Measurements from ENCODE around the gene LRRC58. TPM values are rescaled to one million over a fixed set of nuclear protein-coding genes. Genes with fewer than 3 reads are reported as not detected.
"Not testable (repeated sequence)": the region's sequence is repeated elsewhere in the genome, so short reads cannot be mapped to it uniquely, and the experiment has no call there.

Gene LRRC58
- total and polyA plus RNA-seq, 5 donors, result 4.6 to 14.6 (median 11.9) TPM

GRCh38 chr3:120300971-120301370 is 48.2 kb downstream of the LRRC58 start:
- no peak overlapping the region for H3K27ac ChIP-seq (ENCODE audit: low read length)
- 63% methylated on average over 3 of the region's 3 CpGs for WGBS
- no peak for ATAC-seq
- no peak for DNase-seq
- no peaks in the 10 kb centered on the region for H3K9me3 ChIP-seq (ENCODE audit: control insufficient read depth, low read length)
- H3K4me1 ChIP-seq (ENCODE audit: control insufficient read depth, insufficient read depth, low read length), result no peaks in the 10 kb centered on the region
- intact Hi-C loops (cut with DNase I), result no loop called here
- H3K4me3 ChIP-seq (ENCODE audit: low read length), result no peak overlapping the region
- no peaks in the 10 kb centered on the region for H3K27me3 ChIP-seq (ENCODE audit: control insufficient read depth, insufficient read depth)

- DNase-seq (no peak), ATAC-seq (no peak)
- H3K4me1 ChIP-seq (ENCODE audit: control insufficient read depth, insufficient read depth, low read length), result no peaks in the 10 kb centered on the region
- no peak overlapping the region for H3K4me3 ChIP-seq (ENCODE audit: low read length)
- intact Hi-C loops (cut with DNase I), result no loop called here
- H3K27ac ChIP-seq (ENCODE audit: low read length), result no peak overlapping the region
- no peaks in the 10 kb centered on the region for H3K9me3 ChIP-seq (ENCODE audit: control insufficient read depth, low read length)
- H3K27me3 ChIP-seq (ENCODE audit: control insufficient read depth, insufficient read depth), result no peaks in the 10 kb centered on the region
Measured at GRCh38 chr3:120299403-120299802, 49.8 kb downstream of the LRRC58 start.

GRCh38 chr3:120298996-120299395 is 50.2 kb downstream of the LRRC58 start:
- Histone ChIP-seq H3K4me3 (ENCODE audit: low read length) (no peak overlapping the region), H3K27ac (ENCODE audit: low read length) (no peak overlapping the region), H3K4me1 (ENCODE audit: control insufficient read depth, insufficient read depth, low read length) (no peaks in the 10 kb centered on the region), H3K27me3 (ENCODE audit: control insufficient read depth, insufficient read depth) (no peaks in the 10 kb centered on the region), H3K9me3 (ENCODE audit: control insufficient read depth, low read length) (no peaks in the 10 kb centered on the region)
- ATAC-seq (no peak), DNase-seq (no peak)
- intact Hi-C loops (cut with DNase I), result no loop called here

- H3K27ac ChIP-seq (ENCODE audit: low read length); H3K27me3 ChIP-seq (ENCODE audit: control insufficient read depth, insufficient read depth); H3K4me1 ChIP-seq (ENCODE audit: control insufficient read depth, insufficient read depth, low read length); H3K9me3 ChIP-seq (ENCODE audit: control insufficient read depth, low read length); ATAC-seq; H3K4me3 ChIP-seq (ENCODE audit: low read length); DNase-seq; intact Hi-C loops (cut with DNase I): not testable (repeated sequence)
- 71% methylated on average over 2 of the region's 2 CpGs for WGBS
Measured at GRCh38 chr3:120291552-120291951, 57.6 kb downstream of the LRRC58 start.

GRCh38 chr3:120289636-120290035 is 59.5 kb downstream of the LRRC58 start:
- no peak overlapping the region for H3K27ac ChIP-seq (ENCODE audit: low read length)
- no peaks in the 10 kb centered on the region for H3K9me3 ChIP-seq (ENCODE audit: control insufficient read depth, low read length)
- ATAC-seq (no peak), DNase-seq (no peak)
- intact Hi-C loops (cut with DNase I), result no loop called here
- WGBS, result 97% methylated on average over 16 of the region's 16 CpGs
- H3K4me3 ChIP-seq (ENCODE audit: low read length), result no peak overlapping the region
- no peaks in the 10 kb centered on the region for H3K4me1 ChIP-seq (ENCODE audit: control insufficient read depth, insufficient read depth, low read length)
- no peaks in the 10 kb centered on the region for H3K27me3 ChIP-seq (ENCODE audit: control insufficient read depth, insufficient read depth)

- H3K9me3 ChIP-seq (ENCODE audit: control insufficient read depth, low read length), result no peaks in the 10 kb centered on the region
- H3K27me3 ChIP-seq (ENCODE audit: control insufficient read depth, insufficient read depth), result no peaks in the 10 kb centered on the region
- DNase-seq, result no peak
- WGBS, result 43% methylated on average over 2 of the region's 2 CpGs
- no peak overlapping the region for H3K4me3 ChIP-seq (ENCODE audit: low read length)
- H3K4me1 ChIP-seq (ENCODE audit: control insufficient read depth, insufficient read depth, low read length), result no peaks in the 10 kb centered on the region
- no peak overlapping the region for H3K27ac ChIP-seq (ENCODE audit: low read length)
- no peak for ATAC-seq
- intact Hi-C loops (cut with DNase I), result no loop called here
Measured at GRCh38 chr3:120286465-120286864, 62.7 kb downstream of the LRRC58 start.

- WGBS, result 34% methylated on average over 15 of the region's 15 CpGs
Measured at GRCh38 chr3:120285508-120285841, 63.7 kb downstream of the LRRC58 start.

GRCh38 chr3:120284747-120285507 is 64.2 kb downstream of the LRRC58 start, which contains the start of gene GPR156:
TSS of gene GPR156 (minus strand) at chr3:120285222. CDS start at chr3:120244098, 41,124 bp downstream.
- WGBS, result 3% methylated on average over 72 of the region's 72 CpGs
- Histone ChIP-seq H3K9me3 (ENCODE audit: control insufficient read depth, low read length) (no peaks in the 10 kb centered on the region), H3K4me1 (ENCODE audit: control insufficient read depth, insufficient read depth, low read length) (no peaks in the 10 kb centered on the region), H3K4me3 (ENCODE audit: low read length) (peak within 1 kb of the TSS; percentile 68), H3K27me3 (ENCODE audit: control insufficient read depth, insufficient read depth) (no peaks in the 10 kb centered on the region), H3K27ac (ENCODE audit: low read length) (no peak within 1 kb of the TSS)
- ATAC-seq (peak; percentile 79 to 82), DNase-seq (peak; percentile 30 to 69 (median 67))
- intact Hi-C loops (cut with DNase I), result no loop called here

More at GRCh38 chr3:120285508-120285841, 63.7 kb downstream of the LRRC58 start:
- no peaks in the 10 kb centered on the region for H3K27me3 ChIP-seq (ENCODE audit: control insufficient read depth, insufficient read depth)
- ATAC-seq (no peak), DNase-seq (no peak)
- H3K4me3 ChIP-seq (ENCODE audit: low read length), result peak overlapping the region; percentile 68
- H3K27ac ChIP-seq (ENCODE audit: low read length), result no peak overlapping the region
- H3K9me3 ChIP-seq (ENCODE audit: control insufficient read depth, low read length), result no peaks in the 10 kb centered on the region
- H3K4me1 ChIP-seq (ENCODE audit: control insufficient read depth, insufficient read depth, low read length), result no peaks in the 10 kb centered on the region
- intact Hi-C loops (cut with DNase I), result no loop called here

GRCh38 chr3:120281261-120281660 is 67.9 kb downstream of the LRRC58 start:
- no peaks in the 10 kb centered on the region for H3K27me3 ChIP-seq (ENCODE audit: control insufficient read depth, insufficient read depth)
- DNase-seq (no peak), ATAC-seq (no peak)
- 84% methylated on average over 3 of the region's 3 CpGs for WGBS
- no peaks in the 10 kb centered on the region for H3K4me1 ChIP-seq (ENCODE audit: control insufficient read depth, insufficient read depth, low read length)
- H3K9me3 ChIP-seq (ENCODE audit: control insufficient read depth, low read length), result no peaks in the 10 kb centered on the region
- intact Hi-C loops (cut with DNase I), result no loop called here
- H3K27ac ChIP-seq (ENCODE audit: low read length), result no peak overlapping the region
- H3K4me3 ChIP-seq (ENCODE audit: low read length), result no peak overlapping the region

GRCh38 chr3:120280566-120280965 is 68.6 kb downstream of the LRRC58 start:
- DNase-seq (no peak), ATAC-seq (no peak)
- Histone ChIP-seq H3K27me3 (ENCODE audit: control insufficient read depth, insufficient read depth) (no peaks in the 10 kb centered on the region), H3K27ac (ENCODE audit: low read length) (no peak overlapping the region), H3K4me1 (ENCODE audit: control insufficient read depth, insufficient read depth, low read length) (no peaks in the 10 kb centered on the region), H3K9me3 (ENCODE audit: control insufficient read depth, low read length) (no peaks in the 10 kb centered on the region), H3K4me3 (ENCODE audit: low read length) (no peak overlapping the region)
- 90% methylated on average over 3 of the region's 3 CpGs for WGBS
- intact Hi-C loops (cut with DNase I), result no loop called here

GRCh38 chr3:120280026-120280425 is 69.1 kb downstream of the LRRC58 start:
- intact Hi-C loops (cut with DNase I), result no loop called here
- H3K27me3 ChIP-seq (ENCODE audit: control insufficient read depth, insufficient read depth), result no peaks in the 10 kb centered on the region
- no peak overlapping the region for H3K4me3 ChIP-seq (ENCODE audit: low read length)
- no peak for ATAC-seq
- no peaks in the 10 kb centered on the region for H3K4me1 ChIP-seq (ENCODE audit: control insufficient read depth, insufficient read depth, low read length)
- H3K27ac ChIP-seq (ENCODE audit: low read length), result no peak overlapping the region
- no peak for DNase-seq
- WGBS, result 92% methylated on average over 1 of the region's 1 CpG
- H3K9me3 ChIP-seq (ENCODE audit: control insufficient read depth, low read length), result no peaks in the 10 kb centered on the region

GRCh38 chr3:120276767-120277166 is 72.4 kb downstream of the LRRC58 start:
- DNase-seq (no peak), ATAC-seq (no peak)
- WGBS, result 85% methylated on average over 2 of the region's 2 CpGs
- Histone ChIP-seq H3K4me1 (ENCODE audit: control insufficient read depth, insufficient read depth, low read length) (no peaks in the 10 kb centered on the region), H3K4me3 (ENCODE audit: low read length) (no peak overlapping the region), H3K27me3 (ENCODE audit: control insufficient read depth, insufficient read depth) (no peaks in the 10 kb centered on the region), H3K9me3 (ENCODE audit: control insufficient read depth, low read length) (no peaks in the 10 kb centered on the region), H3K27ac (ENCODE audit: low read length) (no peak overlapping the region)
- intact Hi-C loops (cut with DNase I), result no loop called here

Data from right cardiac atrium (tissue), 5 donors.